SJCRH30 (cell line): ENCODE measurements around the gene XPNPEP2. TPM values are rescaled to one million over a fixed set of nuclear protein-coding genes. Genes with fewer than 3 reads are reported as not detected.

ENCODE experiments used
- DNase-seq, 2 experiments: peaks; one replicate each; pipeline ENCODE4 v3.0.0-alpha.2; 2015 to 2020
- H3K27ac ChIP-seq: fragments of 250-450 bp; sonication (Bioruptor Pico); 2 replicates; pipeline ENCODE4 v1.5.1; 2020; ENCODE audit warnings: mild to moderate bottlenecking, moderate library complexity
- H3K27me3 ChIP-seq: fragments of 250-450 bp; sonication (Bioruptor Pico); 2 replicates; pipeline ENCODE4 v1.5.1; 2020; ENCODE audit warnings: mild to moderate bottlenecking, moderate library complexity
- H3K36me3 ChIP-seq: fragments of 250-450 bp; sonication (Bioruptor Pico); 2 replicates; pipeline ENCODE4 v1.5.1; 2020; ENCODE audit warnings: mild to moderate bottlenecking, moderate library complexity
- H3K4me1 ChIP-seq: fragments of 250-450 bp; sonication (Bioruptor Pico); 2 replicates; pipeline ENCODE4 v1.5.1; 2020; ENCODE audit warnings: mild to moderate bottlenecking, moderate library complexity
- H3K4me3 ChIP-seq: fragments of 250-450 bp; sonication (Bioruptor Pico); 2 replicates; pipeline ENCODE4 v1.5.1; 2020; ENCODE audit warnings: mild to moderate bottlenecking, moderate library complexity
- H3K9me3 ChIP-seq: fragments of 250-450 bp; sonication (Bioruptor Pico); replicated peaks from 2 replicates; pipeline ENCODE4 v1.5.1; 2020; ENCODE audit warnings: mild to moderate bottlenecking, moderate library complexity
- total RNA-seq: library from RNA; depleted of rRNA; stranded (reverse); fragments of >200 nt; shearing (Covaris generic); gene quantifications from 2 replicates; pipeline ENCODE4 v1.2.3, GENCODE V29; 2014

XPNPEP2 gene
- total RNA-seq, 1 experiment from 2014 or later = 0.14 TPM

DNA sequence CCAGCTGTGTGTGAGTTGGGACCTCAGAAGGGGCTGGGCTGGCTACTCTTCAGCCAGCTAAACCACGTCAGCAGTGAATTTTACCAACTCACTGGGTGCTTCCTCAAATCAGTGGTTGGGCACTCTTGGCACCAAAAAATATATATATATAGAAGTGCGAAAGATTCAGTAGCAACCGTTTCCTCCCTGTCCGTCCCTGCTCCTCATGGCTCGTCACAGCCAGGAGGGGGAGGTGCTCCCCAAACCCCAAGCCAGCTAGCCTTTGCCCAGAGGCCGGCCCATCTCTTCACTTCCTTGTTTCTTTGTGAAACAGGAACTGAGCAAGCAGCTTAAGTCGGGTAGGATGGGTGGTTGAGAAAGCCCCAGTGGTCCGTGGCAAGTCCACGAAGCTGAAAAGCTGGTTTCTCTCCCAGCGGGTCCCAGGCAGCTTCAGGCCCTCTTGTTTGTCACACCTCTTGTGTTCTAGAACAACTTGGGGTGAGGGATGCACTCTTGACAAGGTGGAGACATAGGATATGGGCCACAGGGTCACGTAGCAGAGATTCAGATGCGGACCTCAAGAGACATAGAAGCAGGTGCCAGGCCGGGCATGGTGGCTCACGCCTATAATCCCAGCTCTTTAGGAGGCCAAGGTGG is 34.1 kb downstream of the XPNPEP2 start:
- Histone ChIP-seq H3K4me3 (no peak overlapping the region), H3K27ac (no peak overlapping the region), H3K9me3 (no peaks in the 10 kb centered on the region), H3K27me3 (no peaks in the 10 kb centered on the region), H3K36me3 (no peaks in the 10 kb centered on the region), H3K4me1 (peaks cover 8% of the 10 kb centered on the region; the same call in 1 of the 2 replicates)
- no peak for DNase-seq

DNA sequence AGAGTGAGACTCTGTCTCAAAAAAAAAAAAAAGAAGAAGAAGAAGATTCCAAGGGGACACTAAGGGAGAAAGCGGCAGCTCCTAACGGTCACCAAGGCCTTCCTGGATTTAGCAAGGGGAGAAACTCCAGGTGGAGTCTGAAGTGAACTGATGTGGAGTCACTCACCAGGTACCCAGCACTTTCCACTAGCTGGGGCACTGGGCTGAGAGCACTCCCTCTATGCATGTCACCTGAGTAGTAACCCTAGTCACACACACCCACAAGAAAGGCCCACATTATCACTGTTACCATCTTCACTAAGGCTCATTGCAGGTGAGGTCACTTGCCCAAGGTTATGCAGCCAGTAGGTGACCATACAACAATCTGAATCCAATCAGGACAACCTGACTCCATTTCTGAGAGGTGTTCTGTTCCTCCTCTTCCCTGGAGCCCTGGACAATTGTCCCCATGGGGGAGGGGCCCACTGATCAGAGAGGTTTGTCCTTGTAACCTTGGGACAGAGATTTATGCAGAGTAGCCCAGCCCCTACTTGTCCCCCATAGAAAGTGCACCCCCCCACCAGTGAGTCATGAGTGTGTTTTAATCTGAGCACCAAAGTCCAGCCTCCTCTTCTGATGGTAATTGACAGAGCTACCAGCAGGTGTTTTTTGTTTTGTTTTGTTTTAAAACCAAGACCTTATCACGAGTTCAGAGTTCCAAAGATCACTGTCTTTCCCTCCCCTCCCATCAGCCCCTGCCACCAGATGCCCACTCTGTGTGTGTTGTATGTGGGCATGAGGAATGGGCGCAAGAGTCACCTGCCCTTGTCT is 35.1 kb downstream of the XPNPEP2 start:
- Histone ChIP-seq H3K36me3 (no peaks in the 10 kb centered on the region), H3K9me3 (no peaks in the 10 kb centered on the region), H3K4me1 (peaks cover 4% of the 10 kb centered on the region; the same call in 1 of the 2 replicates), H3K27ac (no peak overlapping the region), H3K27me3 (no peaks in the 10 kb centered on the region), H3K4me3 (no peak overlapping the region)
- DNase-seq = no peak

GRCh38 chrX:129777218-129778030 is 38.6 kb downstream of the XPNPEP2 start:
- H3K9me3 ChIP-seq = no peaks in the 10 kb centered on the region
- no peaks in the 10 kb centered on the region for H3K36me3 ChIP-seq
- no peak overlapping the region for H3K27ac ChIP-seq
- DNase-seq = no peak
- no peaks in the 10 kb centered on the region for H3K4me1 ChIP-seq
- no peaks in the 10 kb centered on the region for H3K27me3 ChIP-seq
- no peak overlapping the region for H3K4me3 ChIP-seq

- Histone ChIP-seq H3K27ac (no peak overlapping the region), H3K4me3 (no peak overlapping the region), H3K27me3 (no peaks in the 10 kb centered on the region), H3K4me1 (no peaks in the 10 kb centered on the region), H3K36me3 (no peaks in the 10 kb centered on the region), H3K9me3 (no peaks in the 10 kb centered on the region)
- no peak for DNase-seq
These were observed 40.4 kb downstream of the XPNPEP2 start for GRCh38 chrX:129779086-129779672.

DNA sequence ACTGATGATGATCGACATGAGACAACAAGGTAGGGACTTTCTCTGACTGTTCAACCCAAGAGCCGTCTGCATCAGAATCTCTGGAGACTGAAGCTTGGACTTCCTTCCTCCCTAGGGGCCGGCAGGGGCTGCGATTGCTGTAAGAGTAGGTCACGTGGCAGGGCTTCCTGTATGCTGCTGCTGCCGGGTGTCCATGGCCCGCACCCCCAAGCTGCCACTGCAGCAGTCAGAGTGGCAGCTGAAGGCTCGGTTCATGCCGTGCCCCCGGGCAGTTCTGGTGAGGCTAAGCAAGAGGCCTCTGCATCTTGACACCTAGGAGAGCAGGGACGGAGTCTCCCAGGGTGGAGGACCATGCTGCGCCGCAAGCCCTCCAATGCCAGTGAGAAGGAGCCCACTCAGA is 41.0 kb downstream of the XPNPEP2 start, which contains the start of gene SASH3:
Gene SASH3, plus strand, starts transcription at position 203 of the 400 bp plus-strand sequence. Its CDS starts 149 bp downstream, at position 352.
- DNase-seq = no peak
- Histone ChIP-seq H3K27ac (no peak within 1 kb of the TSS), H3K4me3 (no peak within 1 kb of the TSS)

GRCh38 chrX:129780441-129781105 is 41.8 kb downstream of the XPNPEP2 start:
- no peak for DNase-seq
- Histone ChIP-seq H3K4me3 (no peak overlapping the region), H3K27me3 (no peaks in the 10 kb centered on the region), H3K9me3 (no peaks in the 10 kb centered on the region), H3K4me1 (no peaks in the 10 kb centered on the region), H3K27ac (no peak overlapping the region), H3K36me3 (no peaks in the 10 kb centered on the region)

More for the DNA sequence above, 41.0 kb downstream of the XPNPEP2 start, which contains the start of gene SASH3:
- no peaks in the 10 kb centered on the region for H3K9me3 ChIP-seq
- H3K36me3 ChIP-seq = no peaks in the 10 kb centered on the region
- H3K27me3 ChIP-seq = no peaks in the 10 kb centered on the region
- H3K4me1 ChIP-seq = no peaks in the 10 kb centered on the region

- Histone ChIP-seq H3K4me1 (no peaks in the 10 kb centered on the region), H3K9me3 (no peaks in the 10 kb centered on the region), H3K36me3 (no peaks in the 10 kb centered on the region), H3K27ac (no peak overlapping the region), H3K27me3 (no peaks in the 10 kb centered on the region), H3K4me3 (no peak overlapping the region)
- DNase-seq = no peak
These were observed 42.4 kb downstream of the XPNPEP2 start for GRCh38 chrX:129781134-129781672.

GRCh38 chrX:129781680-129782495 is 43.1 kb downstream of the XPNPEP2 start:
- DNase-seq = no peak

DNA sequence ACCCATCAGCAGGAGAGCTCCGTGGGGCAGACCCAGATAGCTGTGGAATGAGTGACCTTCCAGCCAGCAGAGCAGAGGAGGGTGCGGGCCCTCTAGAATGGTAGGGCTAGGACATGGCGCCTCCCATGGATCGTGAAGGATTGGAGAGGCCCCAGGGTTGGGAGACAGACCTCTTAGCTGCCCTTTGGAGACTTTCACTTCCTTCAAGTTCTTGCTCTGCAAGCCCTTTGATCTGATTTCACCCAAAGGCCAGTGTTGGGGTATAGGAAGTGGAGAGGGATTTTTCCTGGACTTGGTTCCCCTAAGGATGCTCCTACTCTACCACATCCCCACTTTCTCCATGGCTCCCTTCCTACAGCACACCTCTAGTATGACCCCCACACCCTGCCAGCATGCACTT is 43.9 kb downstream of the XPNPEP2 start:
- DNase-seq = no peak
- no peaks in the 10 kb centered on the region for H3K27me3 ChIP-seq
- H3K4me1 ChIP-seq = no peaks in the 10 kb centered on the region
- H3K9me3 ChIP-seq = no peaks in the 10 kb centered on the region
- no peak overlapping the region for H3K27ac ChIP-seq
- no peaks in the 10 kb centered on the region for H3K36me3 ChIP-seq
- H3K4me3 ChIP-seq = no peak overlapping the region

More at GRCh38 chrX:129781680-129782495, 43.1 kb downstream of the XPNPEP2 start:
- Histone ChIP-seq H3K9me3 (no peaks in the 10 kb centered on the region), H3K36me3 (no peaks in the 10 kb centered on the region), H3K4me3 (no peak overlapping the region), H3K27ac (no peak overlapping the region), H3K4me1 (no peaks in the 10 kb centered on the region), H3K27me3 (no peaks in the 10 kb centered on the region)

GRCh38 chrX:129783291-129783713 is 44.5 kb downstream of the XPNPEP2 start:
- Histone ChIP-seq H3K27me3 (no peaks in the 10 kb centered on the region), H3K27ac (no peak overlapping the region), H3K36me3 (no peaks in the 10 kb centered on the region), H3K9me3 (no peaks in the 10 kb centered on the region), H3K4me3 (no peak overlapping the region), H3K4me1 (no peaks in the 10 kb centered on the region)
- no peak for DNase-seq

GRCh38 chrX:129784371-129784770 is 45.6 kb downstream of the XPNPEP2 start:
- Histone ChIP-seq H3K9me3 (no peaks in the 10 kb centered on the region), H3K4me1 (no peaks in the 10 kb centered on the region), H3K27ac (no peak overlapping the region), H3K36me3 (no peaks in the 10 kb centered on the region), H3K4me3 (no peak overlapping the region), H3K27me3 (no peaks in the 10 kb centered on the region)
- no peak for DNase-seq

- peak in 1 of 2 experiments; percentile 12 for DNase-seq
These were observed 46.6 kb downstream of the XPNPEP2 start for GRCh38 chrX:129785160-129785947.

More at GRCh38 chrX:129785160-129785947, 46.6 kb downstream of the XPNPEP2 start:
- Histone ChIP-seq H3K36me3 (no peaks in the 10 kb centered on the region), H3K27ac (no peak overlapping the region), H3K4me3 (no peak overlapping the region), H3K9me3 (no peaks in the 10 kb centered on the region), H3K27me3 (no peaks in the 10 kb centered on the region), H3K4me1 (no peaks in the 10 kb centered on the region)
